HEK293T (cell line): ENCODE results near the gene RB1.
A peak's percentile ranks its signal among the peaks of the same experiment; 100 is the strongest.

Experiments
- CTCF ChIA-PET: fragments of 350-600 bp; formaldehyde crosslinking; extraction: SDS; loops from one replicate; lab custom pipeline; 2021; ENCODE audit warnings: antibody characterized with exemption, inconsistent platforms; lab: Yijun Ruan, JAX
- POLR2A ChIA-PET: fragments of 350-600 bp; formaldehyde crosslinking; extraction: SDS; loops from one replicate; lab custom pipeline; 2020; ENCODE audit warnings: antibody characterized with exemption, inconsistent platforms; lab: Yijun Ruan, JAX
- DNase-seq: peaks from one replicate; pipeline ENCODE4 v3.0.0; 2012; ENCODE audit warnings: mixed read lengths; ENCODE audit errors: extremely low spot score
- ARNT ChIP-seq: fragments of 450-650 bp; IDR thresholded peaks from 2 replicates; pipeline ENCODE4 v1.6.1; 2017; ENCODE audit warnings: mild to moderate bottlenecking
- BHLHE40 ChIP-seq: fragments of 450-650 bp; IDR thresholded peaks from 2 replicates; pipeline ENCODE4 v1.6.1; 2016; ENCODE audit warnings: mild to moderate bottlenecking, moderate library complexity, borderline replicate concordance
- CTBP1 ChIP-seq: fragments of 450-650 bp; IDR thresholded peaks from 2 replicates; pipeline ENCODE4 v1.6.1; 2016; ENCODE audit warnings: borderline replicate concordance
- ELF4 ChIP-seq: fragments of 450-650 bp; IDR thresholded peaks from 2 replicates; pipeline ENCODE4 v1.6.1; 2017; ENCODE audit warnings: antibody characterized with exemption
- FOXA1 ChIP-seq: fragments of 450-650 bp; IDR thresholded peaks from 2 replicates; pipeline ENCODE4 v1.6.1; 2016; ENCODE audit warnings: mild to moderate bottlenecking
- FOXK2 ChIP-seq: fragments of 450-650 bp; IDR thresholded peaks from 2 replicates; pipeline ENCODE4 v1.6.1; 2016; ENCODE audit warnings: mild to moderate bottlenecking
- FOXM1 ChIP-seq: fragments of 450-650 bp; IDR thresholded peaks from 2 replicates; pipeline ENCODE4 v1.6.1; 2017; ENCODE audit warnings: mild to moderate bottlenecking, borderline replicate concordance
- HDGF ChIP-seq: fragments of 450-650 bp; IDR thresholded peaks from 2 replicates; pipeline ENCODE4 v1.6.1; 2017; ENCODE audit warnings: antibody characterized with exemption, borderline replicate concordance
- L3MBTL2 ChIP-seq: fragments of 450-650 bp; conservative IDR thresholded peaks from 2 replicates; pipeline ENCODE4 v1.6.1; 2016; ENCODE audit warnings: mild to moderate bottlenecking
- LEF1 ChIP-seq: fragments of 450-650 bp; IDR thresholded peaks from 2 replicates; pipeline ENCODE4 v1.6.1; 2017; ENCODE audit warnings: mild to moderate bottlenecking, borderline replicate concordance
- NFRKB ChIP-seq: fragments of 450-650 bp; IDR thresholded peaks from 2 replicates; pipeline ENCODE4 v1.6.1; 2016; ENCODE audit warnings: mild to moderate bottlenecking, moderate library complexity
- PKNOX1 ChIP-seq: fragments of 450-650 bp; IDR thresholded peaks from 2 replicates; pipeline ENCODE4 v1.6.1; 2016
- SP1 ChIP-seq: fragments of 450-650 bp; IDR thresholded peaks from 2 replicates; pipeline ENCODE4 v1.6.1; 2017
- SUZ12 ChIP-seq: fragments of 450-650 bp; IDR thresholded peaks from 2 replicates; pipeline ENCODE4 v1.6.1; 2016; ENCODE audit warnings: mild to moderate bottlenecking
- TARDBP ChIP-seq: fragments of 450-650 bp; IDR thresholded peaks from 2 replicates; pipeline ENCODE4 v1.6.1; 2016
- ZNF384 ChIP-seq: fragments of 450-650 bp; IDR thresholded peaks from 2 replicates; pipeline ENCODE4 v1.6.1; 2016

Gene RB1

GRCh38 chr13:48303359-48304142 lies at the start of gene RB1:
Gene RB1 (plus strand): TSS chr13:48303751. CDS start chr13:48303913, 162 bp downstream.
- POLR2A ChIA-PET = interaction anchor here (0.6 to 1.5 kb wide), 2 partner anchors 12 to 68 kb away, joined by 3 to 5 read pairs; no protein-coding TSS in a partner anchor
- TF ChIP-seq L3MBTL2 (peak; percentile 56), FOXM1 (no peak), ELF4 (peak; percentile 39; the same call in 1 of the 2 replicates)
- CTCF ChIA-PET = no interaction called here
- DNase-seq = peak; percentile 87

GRCh38 chr13:48253849-48254248 lies 49.7 kb upstream of the RB1 start:
- CTCF ChIA-PET = interaction anchor here (0.8 kb wide), 1 partner anchor 16 kb away, joined by 5 read pairs; no protein-coding TSS in a partner anchor
- POLR2A ChIA-PET = no interaction called here
- no peak for TF ChIP-seq NFRKB
- no peak for TF ChIP-seq ZNF384
- no peak for TF ChIP-seq BHLHE40
- TF ChIP-seq ARNT = no peak
- TF ChIP-seq HDGF = no peak
- TF ChIP-seq FOXK2 = no peak
- TF ChIP-seq L3MBTL2 = no peak
- no peak for TF ChIP-seq ELF4
- no peak for TF ChIP-seq PKNOX1
- no peak for TF ChIP-seq CTBP1
- no peak for TF ChIP-seq FOXM1
- no peak for TF ChIP-seq TARDBP
- no peak for TF ChIP-seq FOXA1
- no peak for TF ChIP-seq SP1
- TF ChIP-seq LEF1 = no peak
- no peak for TF ChIP-seq SUZ12
- DNase-seq = no peak

- CTCF ChIA-PET = no interaction called here
- TF ChIP-seq ELF4 (no peak), SUZ12 (no peak), NFRKB (no peak), CTBP1 (no peak), FOXK2 (no peak), LEF1 (no peak), L3MBTL2 (no peak), SP1 (no peak), ARNT (no peak)
- POLR2A ChIA-PET = no interaction called here
- no peak for DNase-seq
Observed at GRCh38 chr13:48255090-48255489, 48.5 kb upstream of the RB1 start.

- CTCF ChIA-PET = no interaction called here
- POLR2A ChIA-PET = no interaction called here
Observed at GRCh38 chr13:48255954-48256353, 47.6 kb upstream of the RB1 start.

GRCh38 chr13:48258002-48258401 lies 45.5 kb upstream of the RB1 start:
- ChIA-PET CTCF (no interaction called here), POLR2A (no interaction called here)
- no peak for TF ChIP-seq HDGF
- TF ChIP-seq ZNF384 = no peak
- TF ChIP-seq BHLHE40 = no peak
- TF ChIP-seq CTBP1 = no peak
- no peak for TF ChIP-seq SP1
- TF ChIP-seq LEF1 = no peak
- no peak for TF ChIP-seq ARNT
- TF ChIP-seq PKNOX1 = no peak
- DNase-seq = no peak

More at GRCh38 chr13:48255954-48256353, 47.6 kb upstream of the RB1 start:
- no peak for DNase-seq
- TF ChIP-seq PKNOX1 (no peak), BHLHE40 (no peak), HDGF (no peak), TARDBP (no peak), FOXK2 (no peak), ELF4 (no peak), L3MBTL2 (no peak), CTBP1 (no peak)

GRCh38 chr13:48258430-48258829 lies 45.1 kb upstream of the RB1 start:
- no peak for DNase-seq
- CTCF ChIA-PET = no interaction called here
- POLR2A ChIA-PET = no interaction called here
- TF ChIP-seq CTBP1 (no peak), NFRKB (no peak), FOXK2 (no peak), ZNF384 (no peak), SP1 (no peak), TARDBP (no peak), L3MBTL2 (no peak), SUZ12 (no peak), LEF1 (no peak), ARNT (no peak), FOXM1 (no peak), HDGF (no peak), BHLHE40 (no peak), ELF4 (no peak), FOXA1 (no peak), PKNOX1 (no peak)
